ENCODE measurements around the gene CLEC1B.
"Not testable (repeated sequence)": the region's sequence is repeated elsewhere in the genome, so short reads cannot be mapped to it uniquely, and the experiment has no call there.

The CLEC1B gene

GRCh38 chr12:9961901-9962300 is 37.0 kb downstream of the CLEC1B start:
- H3K27me3 ChIP-seq (ENCODE audit: low read depth, low read length) = no peaks in the 10 kb centered on the region
- H4K20me1 ChIP-seq (ENCODE audit: insufficient read depth, low read length) = no peaks in the 10 kb centered on the region
- no peaks in the 10 kb centered on the region for H3K79me2 ChIP-seq (ENCODE audit: low read length)
- H3K27ac ChIP-seq (ENCODE audit: low read length) = no peak overlapping the region
- H3K4me1 ChIP-seq (ENCODE audit: low read length) = peaks cover 11% of the 10 kb centered on the region
- H3K4me2 ChIP-seq (ENCODE audit: low read length) = no peak overlapping the region
- no peak for TF ChIP-seq EZH2phosphoT487 (IDR thresholded peaks at IDR 0.05; ENCODE audit: low read depth)
- TF ChIP-seq CTCF (IDR thresholded peaks at IDR 0.05; ENCODE audit: low read depth, low read length) = no peak
- no peak overlapping the region for H2AFZ ChIP-seq (ENCODE audit: low read depth, low read length)
- no peak overlapping the region for H3K4me3 ChIP-seq (ENCODE audit: low read length)
- no peak overlapping the region for H3K9ac ChIP-seq (ENCODE audit: low read length)
- H3K36me3 ChIP-seq (replicated peaks; ENCODE audit: low read depth, low read length) = no peaks in the 10 kb centered on the region
- H3K9me3 ChIP-seq (ENCODE audit: insufficient read depth, low read length) = no peaks in the 10 kb centered on the region

GRCh38 chr12:9961106-9961505 is 37.8 kb downstream of the CLEC1B start:
- H3K27me3 ChIP-seq (ENCODE audit: low read depth, low read length) = no peaks in the 10 kb centered on the region
- H3K4me3 ChIP-seq (ENCODE audit: low read length) = no peak overlapping the region
- no peaks in the 10 kb centered on the region for H4K20me1 ChIP-seq (ENCODE audit: insufficient read depth, low read length)
- no peak overlapping the region for H3K27ac ChIP-seq (ENCODE audit: low read length)
- no peaks in the 10 kb centered on the region for H3K36me3 ChIP-seq (replicated peaks; ENCODE audit: low read depth, low read length)
- H2AFZ ChIP-seq (ENCODE audit: low read depth, low read length) = no peak overlapping the region
- peaks cover 11% of the 10 kb centered on the region for H3K4me1 ChIP-seq (ENCODE audit: low read length)
- no peaks in the 10 kb centered on the region for H3K9me3 ChIP-seq (ENCODE audit: insufficient read depth, low read length)
- TF ChIP-seq CTCF (IDR thresholded peaks at IDR 0.05; ENCODE audit: low read depth, low read length) = no peak
- no peak for TF ChIP-seq EZH2phosphoT487 (IDR thresholded peaks at IDR 0.05; ENCODE audit: low read depth)
- H3K9ac ChIP-seq (ENCODE audit: low read length) = no peak overlapping the region
- peak overlapping the region; percentile 44 for H3K4me2 ChIP-seq (ENCODE audit: low read length)
- no peaks in the 10 kb centered on the region for H3K79me2 ChIP-seq (ENCODE audit: low read length)

GRCh38 chr12:9960590-9960989 is 38.3 kb downstream of the CLEC1B start:
- Histone ChIP-seq H2AFZ (ENCODE audit: low read depth, low read length) (peak overlapping the region; percentile 8; the same call in 1 of the 2 replicates), H3K36me3 (replicated peaks; ENCODE audit: low read depth, low read length) (no peaks in the 10 kb centered on the region), H3K27ac (ENCODE audit: low read length) (no peak overlapping the region), H3K4me3 (ENCODE audit: low read length) (peak overlapping the region; percentile 21; the same call in 1 of the 2 replicates), H3K4me2 (ENCODE audit: low read length) (peak overlapping the region; percentile 44), H3K27me3 (ENCODE audit: low read depth, low read length) (no peaks in the 10 kb centered on the region), H4K20me1 (ENCODE audit: insufficient read depth, low read length) (no peaks in the 10 kb centered on the region), H3K79me2 (ENCODE audit: low read length) (no peaks in the 10 kb centered on the region), H3K9me3 (ENCODE audit: insufficient read depth, low read length) (no peaks in the 10 kb centered on the region), H3K4me1 (ENCODE audit: low read length) (peaks cover 11% of the 10 kb centered on the region), H3K9ac (ENCODE audit: low read length) (no peak overlapping the region)
- no peak for TF ChIP-seq EZH2phosphoT487 (IDR thresholded peaks at IDR 0.05; ENCODE audit: low read depth)
- no peak for TF ChIP-seq CTCF (IDR thresholded peaks at IDR 0.05; ENCODE audit: low read depth, low read length)

GRCh38 chr12:9957834-9958233 is 41.1 kb downstream of the CLEC1B start:
- H3K4me3 ChIP-seq (ENCODE audit: low read length) = no peak overlapping the region
- H3K36me3 ChIP-seq (replicated peaks; ENCODE audit: low read depth, low read length) = no peaks in the 10 kb centered on the region
- no peak overlapping the region for H2AFZ ChIP-seq (ENCODE audit: low read depth, low read length)
- no peak overlapping the region for H3K27ac ChIP-seq (ENCODE audit: low read length)
- no peaks in the 10 kb centered on the region for H3K9me3 ChIP-seq (ENCODE audit: insufficient read depth, low read length)
- H3K9ac ChIP-seq (ENCODE audit: low read length) = no peak overlapping the region
- no peak for TF ChIP-seq EZH2phosphoT487 (IDR thresholded peaks at IDR 0.05; ENCODE audit: low read depth)
- TF ChIP-seq CTCF (IDR thresholded peaks at IDR 0.05; ENCODE audit: low read depth, low read length) = no peak
- H4K20me1 ChIP-seq (ENCODE audit: insufficient read depth, low read length) = no peaks in the 10 kb centered on the region
- no peak overlapping the region for H3K4me2 ChIP-seq (ENCODE audit: low read length)
- H3K27me3 ChIP-seq (ENCODE audit: low read depth, low read length) = no peaks in the 10 kb centered on the region
- no peaks in the 10 kb centered on the region for H3K79me2 ChIP-seq (ENCODE audit: low read length)
- peaks cover 11% of the 10 kb centered on the region for H3K4me1 ChIP-seq (ENCODE audit: low read length)

GRCh38 chr12:9952954-9953729 is 45.8 kb downstream of the CLEC1B start:
- H3K27me3 ChIP-seq (ENCODE audit: low read depth, low read length); H3K27ac ChIP-seq (ENCODE audit: low read length); H3K79me2 ChIP-seq (ENCODE audit: low read length); H3K9me3 ChIP-seq (ENCODE audit: insufficient read depth, low read length); H4K20me1 ChIP-seq (ENCODE audit: insufficient read depth, low read length); H2AFZ ChIP-seq (ENCODE audit: low read depth, low read length); H3K4me2 ChIP-seq (ENCODE audit: low read length); H3K9ac ChIP-seq (ENCODE audit: low read length); H3K4me3 ChIP-seq (ENCODE audit: low read length); H3K36me3 ChIP-seq (replicated peaks; ENCODE audit: low read depth, low read length): not testable (repeated sequence)
- peaks cover 27% of the 10 kb centered on the region for H3K4me1 ChIP-seq (ENCODE audit: low read length)
